Measurements from ENCODE around the gene ATF7IP2.
"Not testable (repeated sequence)": the region's sequence is repeated elsewhere in the genome, so short reads cannot be mapped to it uniquely, and the experiment has no call there.

Gene ATF7IP2

GRCh38 chr16:10465821-10466220 is 80.0 kb downstream of the ATF7IP2 start:
- TF ChIP-seq CSDC2 (CRISPR knock-in tag; IDR thresholded peaks at IDR 0.05) (no peak), TCF4 (CRISPR knock-in tag; IDR thresholded peaks at IDR 0.05; ENCODE audit: borderline replicate concordance) (no peak), CSRNP3 (CRISPR knock-in tag; IDR thresholded peaks at IDR 0.05) (no peak), RARB (CRISPR knock-in tag; IDR thresholded peaks at IDR 0.05) (no peak), PATZ1 (CRISPR knock-in tag; IDR thresholded peaks at IDR 0.05; ENCODE audit: borderline replicate concordance) (no peak), POU6F1 (CRISPR knock-in tag; IDR thresholded peaks at IDR 0.05; ENCODE audit: borderline replicate concordance, low read depth) (no peak)
- no peak for ATAC-seq

- no peak for TF ChIP-seq PATZ1 (CRISPR knock-in tag; IDR thresholded peaks at IDR 0.05; ENCODE audit: borderline replicate concordance)
- no peak for ATAC-seq
Measured at GRCh38 chr16:10466313-10466712, 80.5 kb downstream of the ATF7IP2 start.

GRCh38 chr16:10466861-10467260 is 81.0 kb downstream of the ATF7IP2 start:
- ATAC-seq: no peak
- TF ChIP-seq CREB5 (CRISPR knock-in tag; IDR thresholded peaks at IDR 0.05; ENCODE audit: low read depth) (no peak), POU6F1 (CRISPR knock-in tag; IDR thresholded peaks at IDR 0.05; ENCODE audit: borderline replicate concordance, low read depth) (no peak), TSHZ2 (CRISPR knock-in tag; IDR thresholded peaks at IDR 0.05) (no peak), ARNTL (CRISPR knock-in tag; IDR thresholded peaks at IDR 0.05; ENCODE audit: borderline replicate concordance, low read depth) (no peak), PPARA (CRISPR knock-in tag; IDR thresholded peaks at IDR 0.05; ENCODE audit: borderline replicate concordance) (no peak), CSDC2 (CRISPR knock-in tag; IDR thresholded peaks at IDR 0.05) (no peak), TCF4 (CRISPR knock-in tag; IDR thresholded peaks at IDR 0.05; ENCODE audit: borderline replicate concordance) (no peak), ZC3H10 (CRISPR knock-in tag; IDR thresholded peaks at IDR 0.05) (no peak), ZFP30 (CRISPR knock-in tag; IDR thresholded peaks at IDR 0.05) (no peak), GLIS3 (CRISPR knock-in tag; IDR thresholded peaks at IDR 0.05) (no peak), ZFP3 (CRISPR knock-in tag; IDR thresholded peaks at IDR 0.05) (no peak), BACH2 (CRISPR knock-in tag; IDR thresholded peaks at IDR 0.05; ENCODE audit: borderline replicate concordance) (no peak)

GRCh38 chr16:10476636-10477035 is 90.8 kb downstream of the ATF7IP2 start:
- ATAC-seq: not testable (repeated sequence)
